ENCODE measurements around the gene BCL7C.
"Not testable (repeated sequence)": the region's sequence is repeated elsewhere in the genome, so short reads cannot be mapped to it uniquely, and the experiment has no call there.

The BCL7C gene

GRCh38 chr16:30893744-30894539 lies at the start of gene BCL7C:
BCL7C (minus strand) TSS chr16:30894077; CDS start chr16:30893944, 133 bp downstream.
- DNase-seq, result peak; percentile 81

DNA sequence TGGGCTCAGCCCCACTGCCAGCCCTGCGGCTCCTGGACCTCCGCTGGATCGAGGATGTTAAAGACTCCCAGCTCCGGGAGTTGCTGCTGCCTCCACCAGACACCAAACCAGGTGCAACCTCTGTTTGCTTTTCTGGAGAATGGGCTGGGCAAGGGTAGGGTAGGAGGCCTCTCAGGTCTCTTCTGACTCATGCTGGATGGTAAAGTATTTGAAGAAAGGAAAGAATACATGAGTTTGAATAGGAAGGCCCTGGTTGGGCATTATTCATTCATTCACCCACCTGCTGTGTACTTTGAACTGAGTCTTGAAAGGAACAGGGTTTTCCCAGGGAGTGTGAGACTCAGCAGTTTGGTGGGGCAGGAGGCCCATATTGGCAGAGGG lies 48.5 kb upstream of the BCL7C start:
- DNase-seq, result no peak

GRCh38 chr16:30941600-30942425 lies 47.9 kb upstream of the BCL7C start:
- peak; percentile 47 for DNase-seq

DNA sequence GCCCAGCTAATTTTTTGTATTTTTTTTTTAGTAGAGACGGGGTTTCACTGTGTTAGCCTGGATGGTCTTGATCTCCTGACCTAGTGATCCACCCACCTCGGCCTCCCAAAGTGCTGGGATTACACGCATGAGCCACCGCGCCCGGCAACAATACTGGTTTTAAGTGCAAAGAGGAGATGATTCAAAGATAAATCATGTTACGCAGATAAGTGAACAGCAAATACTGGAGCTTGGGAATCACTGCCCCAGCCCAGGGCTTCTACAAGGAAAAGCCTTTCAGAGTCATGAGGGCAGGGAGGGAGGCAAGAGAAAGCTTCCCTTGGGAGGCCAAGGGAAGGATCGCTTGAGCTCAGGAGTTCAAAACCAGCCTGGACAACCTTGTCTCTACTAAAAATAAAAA lies 45.7 kb upstream of the BCL7C start:
- DNase-seq, result not testable (repeated sequence)

- DNase-seq, result no peak
These were observed 43.8 kb upstream of the BCL7C start for GRCh38 chr16:30937692-30938091.

- peak; percentile 14 for DNase-seq
These were observed 41.1 kb upstream of the BCL7C start for GRCh38 chr16:30934827-30935557.

- DNase-seq, result no peak
These were observed 37.3 kb upstream of the BCL7C start for GRCh38 chr16:30931068-30931650.

DNA sequence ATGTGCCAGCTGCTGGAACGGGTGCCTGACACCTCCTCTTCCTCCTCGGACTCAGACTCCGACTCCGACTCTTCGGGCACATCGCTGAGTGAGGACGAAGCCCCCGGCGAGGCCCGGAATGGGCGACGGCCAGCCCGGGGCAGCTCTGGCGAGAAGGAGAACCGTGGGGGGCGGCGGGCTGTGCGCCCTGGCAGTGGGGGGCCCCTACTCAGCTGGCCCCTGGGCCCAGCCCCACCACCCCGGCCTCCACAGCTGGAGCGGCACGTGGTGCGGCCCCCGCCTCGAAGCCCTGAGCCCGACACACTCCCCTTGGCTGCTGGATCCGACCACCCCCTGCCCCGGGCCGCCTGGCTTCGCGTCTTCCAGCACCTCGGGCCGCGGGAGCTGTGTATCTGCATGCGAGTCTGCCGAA lies 36.3 kb upstream of the BCL7C start:
- DNase-seq, result no peak

- no peak for DNase-seq
These were observed 35.3 kb upstream of the BCL7C start for GRCh38 chr16:30929167-30929566.

DNA sequence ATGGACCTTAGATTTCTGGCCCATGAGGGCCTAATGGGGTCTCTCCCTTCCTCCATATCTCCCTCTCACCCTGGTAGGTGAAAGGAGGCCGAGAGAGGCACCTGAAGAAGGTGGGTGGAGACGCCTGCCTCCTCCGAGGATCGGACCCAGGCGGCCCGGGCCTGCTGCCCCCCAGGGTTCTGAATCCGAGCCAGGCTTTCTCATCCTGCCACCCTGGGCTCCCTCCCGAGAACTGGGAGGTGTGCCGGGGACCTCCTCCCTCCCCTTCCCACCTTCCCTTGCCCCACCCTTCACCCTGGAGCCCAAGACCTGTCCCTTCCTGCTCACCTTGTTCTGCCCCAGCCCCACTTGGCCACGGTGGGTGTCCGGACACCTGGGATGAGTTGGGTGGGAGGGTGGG lies 34.5 kb upstream of the BCL7C start:
- no peak for DNase-seq

DNA sequence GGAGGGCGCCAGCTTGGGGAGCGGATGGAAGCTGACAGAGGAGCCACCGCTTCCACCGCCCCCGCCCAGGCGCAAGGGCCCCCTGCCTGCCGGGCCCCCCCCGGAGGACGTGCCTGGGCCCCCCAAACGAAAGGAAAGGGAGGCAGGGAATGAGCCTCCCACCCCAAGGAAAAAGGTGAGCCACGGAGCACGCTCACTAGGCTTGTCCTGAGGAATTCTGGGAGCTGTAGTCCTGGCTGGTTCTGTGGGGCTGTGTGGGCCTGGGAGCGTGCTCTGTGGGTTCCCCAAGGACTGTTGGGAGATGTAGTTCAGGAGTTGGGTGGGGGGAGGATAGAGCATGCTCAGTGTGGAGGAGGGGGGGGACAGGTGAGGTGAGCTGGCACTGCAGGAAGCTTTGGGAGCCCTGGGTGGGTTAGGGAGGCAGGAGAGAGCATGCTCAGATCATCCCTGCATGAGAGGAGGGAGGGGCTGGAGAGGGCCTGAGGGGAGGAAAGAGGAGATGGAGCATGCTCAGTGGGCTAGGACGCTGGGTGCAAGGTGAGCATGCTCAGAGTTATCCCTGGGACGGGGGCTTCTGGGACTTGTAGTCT lies 34.0 kb upstream of the BCL7C start:
- peak; percentile 91 for DNase-seq

DNA sequence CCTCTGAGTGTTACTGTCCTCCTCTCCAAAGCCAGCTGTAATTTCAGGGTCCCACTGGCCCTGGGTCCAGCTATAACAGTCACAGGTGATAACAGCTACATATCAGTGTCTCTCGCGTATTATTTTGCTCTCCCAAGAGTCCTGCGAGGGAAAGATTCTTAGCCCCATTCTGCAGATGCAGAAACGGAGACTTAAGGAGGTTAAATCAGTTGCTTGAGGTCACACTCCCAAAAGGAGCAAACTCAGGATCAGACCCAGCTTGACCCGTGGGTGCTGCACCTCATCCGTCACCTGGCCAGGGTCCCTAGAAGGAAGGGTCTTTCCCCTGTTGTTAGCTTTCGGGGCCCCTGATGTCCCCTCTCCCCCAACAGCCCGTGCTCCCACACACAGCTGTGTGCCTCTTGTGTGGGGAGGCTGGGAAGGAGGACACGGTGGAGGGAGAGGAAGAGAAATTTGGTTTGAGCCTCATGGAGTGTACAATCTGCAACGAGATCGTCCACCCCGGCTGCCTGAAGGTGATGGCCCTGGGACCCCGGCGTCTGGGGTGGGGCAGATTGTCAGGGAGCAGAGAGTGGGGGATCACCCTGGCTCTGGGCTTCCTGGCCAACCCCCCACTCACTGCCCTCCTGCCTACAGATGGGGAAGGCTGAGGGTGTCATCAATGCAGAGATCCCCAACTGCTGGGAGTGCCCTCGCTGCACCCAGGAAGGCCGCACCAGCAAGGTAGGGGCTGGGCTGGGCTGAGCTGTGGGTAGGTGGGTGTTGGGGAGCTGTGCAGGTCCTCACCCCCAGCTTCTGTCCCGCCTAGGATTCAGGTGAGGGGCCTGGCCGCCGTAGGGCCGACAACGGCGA lies 33.3 kb upstream of the BCL7C start:
- no peak for DNase-seq

GRCh38 chr16:30925995-30926811 lies 32.3 kb upstream of the BCL7C start:
- no peak for DNase-seq

- no peak for DNase-seq
These were observed 31.7 kb upstream of the BCL7C start for GRCh38 chr16:30925632-30925987.

DNA sequence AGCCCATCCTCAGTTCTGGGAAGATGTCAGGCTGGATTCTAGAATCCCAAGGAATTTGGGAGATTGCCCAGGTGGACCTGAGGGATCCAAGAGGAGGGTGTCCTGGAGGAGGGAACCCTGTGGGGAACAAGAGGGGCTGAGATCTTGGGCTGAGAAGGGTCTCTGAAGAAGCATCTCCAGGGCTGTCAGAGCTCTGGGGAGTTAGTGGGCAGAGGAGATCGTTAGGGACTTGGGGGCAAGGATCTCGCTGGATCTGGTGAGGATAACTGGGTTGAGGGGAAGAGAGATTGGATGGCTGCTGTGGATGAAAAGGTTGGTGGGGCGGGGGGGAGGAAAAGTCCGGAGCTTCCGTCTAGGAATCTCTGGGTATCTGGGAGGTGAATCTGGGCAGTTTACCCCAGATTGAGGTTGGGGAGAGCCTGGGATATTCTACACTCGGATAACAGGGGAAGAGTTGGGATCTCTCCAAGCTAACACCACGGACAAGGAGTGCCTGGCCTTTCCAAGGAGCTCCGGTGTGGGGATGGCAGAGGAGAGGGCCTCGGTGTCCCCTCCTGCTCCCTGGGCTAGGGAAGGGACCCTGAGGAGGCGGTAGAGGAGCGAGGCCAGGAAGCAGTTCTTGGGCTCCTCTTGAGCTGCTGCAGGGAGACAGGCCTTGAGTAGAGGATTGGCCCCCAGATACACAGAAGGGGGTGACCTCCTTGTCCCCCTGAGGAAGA lies 31.2 kb upstream of the BCL7C start:
- no peak for DNase-seq

GRCh38 chr16:30924076-30924912 lies 30.4 kb upstream of the BCL7C start:
- no peak for DNase-seq

DNA sequence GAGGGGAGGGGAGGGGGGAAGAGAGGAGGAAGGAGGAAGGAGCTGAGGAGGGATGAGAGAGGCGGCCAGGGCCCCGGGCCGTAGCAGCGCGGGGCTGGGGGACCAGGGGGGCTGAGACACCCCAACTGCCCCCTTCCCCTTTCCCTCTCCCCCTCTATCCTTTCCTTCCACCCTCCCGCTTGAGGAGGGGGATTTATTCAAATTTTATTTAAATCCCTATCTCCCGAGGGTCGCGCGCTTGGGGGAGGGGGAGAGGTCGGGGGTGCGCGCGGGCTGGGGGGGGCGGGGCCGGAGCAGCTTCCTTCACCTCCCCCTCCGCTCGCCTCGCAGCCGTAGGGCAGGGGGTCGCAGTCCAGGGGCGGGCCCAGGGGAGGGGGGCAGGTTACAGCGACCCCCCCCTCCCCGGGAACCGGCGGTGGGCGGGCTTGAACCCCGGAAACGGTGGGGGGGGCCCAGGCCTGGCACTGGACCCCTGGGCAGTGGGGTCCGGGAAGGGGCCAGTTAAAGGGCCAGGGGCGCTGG lies 29.7 kb upstream of the BCL7C start, which contains the start of gene FBXL19:
FBXL19 (plus strand) TSS at position 19 of the 522 bp plus-strand sequence. CDS start 2,183 bp downstream, outside the sequence.
- peak; percentile 61 for DNase-seq

DNA sequence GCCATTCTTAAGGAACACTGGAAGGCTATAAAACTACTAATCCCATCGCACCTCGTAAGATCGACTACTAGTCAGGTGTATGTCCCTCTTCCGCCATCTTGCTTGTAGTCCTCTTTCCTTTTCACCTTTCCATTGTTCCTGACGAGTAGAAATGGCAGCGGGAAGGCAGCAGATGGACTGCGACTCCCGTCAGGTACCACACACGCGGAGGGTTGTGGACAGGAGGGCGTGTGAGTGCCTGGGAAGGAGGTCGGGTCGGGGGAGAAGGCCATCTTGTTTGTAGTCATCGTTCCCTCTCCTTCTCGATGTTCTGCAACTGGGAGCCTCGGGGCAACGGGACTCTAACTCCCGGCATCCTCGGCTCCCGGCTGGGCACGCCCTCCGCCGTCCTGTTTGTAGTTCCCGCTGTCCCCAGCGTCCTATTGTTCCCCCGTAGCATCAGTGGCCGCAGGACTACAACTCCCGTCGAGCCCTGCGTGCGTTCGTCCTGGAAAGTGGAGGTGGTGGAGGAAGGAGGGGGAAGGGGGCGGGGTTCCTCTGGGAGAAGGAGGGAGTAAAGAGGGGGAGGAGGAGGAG lies 29.2 kb upstream of the BCL7C start:
- peak; percentile 99 for DNase-seq

All from NCI-H1436 (cell line).